Neural progenitor cell (in vitro differentiated cells): ENCODE measurements around the gene SAPCD1. TPM values are rescaled to one million over a fixed set of nuclear protein-coding genes. Genes with fewer than 3 reads are reported as not detected.

Source experiments
- DNase-seq: peaks from one replicate; pipeline ENCODE4 v3.0.0-alpha.2; 2016; ENCODE audit warnings: low spot score
- H2AFZ ChIP-seq: fragments of 200-600 bp; sonication (generic); replicated peaks from 2 replicates; pipeline ENCODE4 v1.6.1; 2016; ENCODE audit warnings: antibody characterized with exemption
- H3F3A ChIP-seq: fragments of 200-600 bp; sonication (generic); 2 replicates; pipeline ENCODE4 v1.6.1; 2016; ENCODE audit warnings: antibody characterized with exemption, low read depth
- H3K27ac ChIP-seq: fragments of 200-600 bp; sonication (generic); 2 replicates; pipeline ENCODE4 v1.5.1; 2016; ENCODE audit warnings: mild to moderate bottlenecking
- H3K27me3 ChIP-seq: fragments of 200-600 bp; sonication (generic); 2 replicates; pipeline ENCODE4 v1.6.1; 2016; ENCODE audit warnings: mild to moderate bottlenecking, moderate library complexity
- H3K36me3 ChIP-seq: fragments of 200-600 bp; sonication (generic); 2 replicates; pipeline ENCODE4 v1.5.1; 2016
- H3K4me1 ChIP-seq: fragments of 200-600 bp; sonication (generic); 2 replicates; pipeline ENCODE4 v1.6.1; 2016; ENCODE audit warnings: mixed run types
- H3K4me2 ChIP-seq: fragments of 200-600 bp; sonication (generic); 2 replicates; pipeline ENCODE4 v1.6.1; 2016
- H3K4me3 ChIP-seq: fragments of 200-600 bp; sonication (generic); 2 replicates; pipeline ENCODE4 v1.5.1; 2016
- H3K79me2 ChIP-seq: fragments of 200-600 bp; sonication (generic); 2 replicates; pipeline ENCODE4 v1.6.1; 2016; ENCODE audit warnings: low read depth
- H3K9ac ChIP-seq: fragments of 200-600 bp; sonication (generic); 2 replicates; pipeline ENCODE4 v1.6.1; 2016
- H3K9me3 ChIP-seq: fragments of 200-600 bp; sonication (generic); 2 replicates; pipeline ENCODE4 v1.5.1; 2016; ENCODE audit warnings: low read depth
- H4K20me1 ChIP-seq: fragments of 200-600 bp; sonication (generic); 2 replicates; pipeline ENCODE4 v1.6.1; 2016; ENCODE audit warnings: low read depth
- H3K27ac Mint-ChIP-seq: 3 replicates; pipeline ENCODE4 v1.8.0; 2021; ENCODE audit warnings: mixed read lengths
- H3K27me3 Mint-ChIP-seq: 2 replicates; pipeline ENCODE4 v1.8.0; 2022; ENCODE audit warnings: low read depth, mild to moderate bottlenecking, inconsistent platforms, moderate library complexity, mixed read lengths; ENCODE audit not compliant: insufficient read depth
- H3K36me3 Mint-ChIP-seq: 3 replicates; pipeline ENCODE4 v1.8.0; 2021; ENCODE audit warnings: mixed read lengths
- H3K4me1 Mint-ChIP-seq: 3 replicates; pipeline ENCODE4 v1.8.0; 2021; ENCODE audit warnings: mixed read lengths
- H3K4me3 Mint-ChIP-seq: 3 replicates; pipeline ENCODE4 v1.8.0; 2021; ENCODE audit warnings: mild to moderate bottlenecking, moderate library complexity, mixed read lengths
- H3K9me3 Mint-ChIP-seq: 3 replicates; pipeline ENCODE4 v1.8.0; 2020; ENCODE audit warnings: mixed read lengths
- EZH2 ChIP-seq: fragments of 200-600 bp; sonication (generic); IDR thresholded peaks from 2 replicates; pipeline ENCODE4 v1.6.1; 2017; ENCODE audit warnings: antibody characterized with exemption, mild to moderate bottlenecking, moderate library complexity
- EZH2phosphoT487 ChIP-seq: fragments of 200-600 bp; sonication (generic); IDR thresholded peaks from 2 replicates; pipeline ENCODE4 v1.6.1; 2017; ENCODE audit warnings: antibody characterized with exemption
- total RNA-seq: library from RNA; depleted of rRNA; stranded (reverse); fragments of >200 nt; gene quantifications from 2 replicates; pipeline ENCODE4 v1.2.3, GENCODE V29; 2015; ENCODE audit warnings: low replicate concordance
- TF ChIP-seq, protein P1 (sequence below): fragments of 200-600 bp; sonication (generic); IDR thresholded peaks from 2 replicates; pipeline ENCODE4 v1.5.1; 2017; ENCODE audit warnings: antibody characterized with exemption, mild to moderate bottlenecking

SAPCD1 gene
- total RNA-seq, 1 donor from 2014 or later, result 11.9 TPM

DNA sequence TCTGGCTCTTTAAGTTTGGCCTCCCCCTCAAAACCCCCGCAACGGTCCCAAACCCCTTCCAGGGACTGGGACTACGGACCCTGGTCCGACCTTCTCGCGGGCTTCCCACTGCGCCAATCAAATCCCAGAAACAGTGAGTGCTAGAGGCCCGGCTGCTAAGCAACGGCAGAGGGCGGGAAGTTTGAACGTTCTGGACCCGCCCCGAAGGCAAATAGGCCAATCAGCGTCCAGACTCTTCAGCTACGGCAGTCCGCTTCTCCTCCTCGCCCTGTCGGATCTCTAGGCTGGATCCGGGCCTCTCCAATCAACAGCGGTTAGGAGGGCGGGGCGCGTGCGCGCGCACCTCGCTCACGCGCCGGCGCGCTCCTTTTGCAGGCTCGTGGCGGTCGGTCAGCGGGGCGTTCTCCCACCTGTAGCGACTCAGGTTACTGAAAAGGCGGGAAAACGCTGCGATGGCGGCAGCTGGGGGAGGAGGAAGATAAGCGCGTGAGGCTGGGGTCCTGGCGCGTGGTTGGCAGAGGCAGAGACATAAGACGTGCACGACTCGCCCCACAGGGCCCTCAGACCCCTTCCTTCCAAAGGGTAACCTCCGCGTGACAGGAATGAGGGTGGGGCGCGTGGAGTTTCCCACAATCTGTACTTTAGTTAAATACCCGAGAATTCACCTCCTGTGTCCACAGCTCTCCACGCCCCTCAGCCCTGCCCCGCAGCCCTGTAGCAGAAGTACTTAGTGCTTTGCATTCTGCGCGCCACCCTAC, 22.6 kb upstream of the SAPCD1 start, which contains the start of gene MSH5:
Gene MSH5 (plus strand): TSS at position 367 of the 758 bp plus-strand sequence. CDS start 462 bp downstream, outside the sequence.
- H4K20me1 ChIP-seq, result peaks cover 3% of the 10 kb centered on the region
- H3K9me3 Mint-ChIP-seq, result no peaks in the 10 kb centered on the region
- no peaks in the 10 kb centered on the region for H3K36me3 ChIP-seq
- peak within 1 kb of the TSS; percentile 100 for H3K27ac Mint-ChIP-seq
- TF ChIP-seq, protein P1, sequence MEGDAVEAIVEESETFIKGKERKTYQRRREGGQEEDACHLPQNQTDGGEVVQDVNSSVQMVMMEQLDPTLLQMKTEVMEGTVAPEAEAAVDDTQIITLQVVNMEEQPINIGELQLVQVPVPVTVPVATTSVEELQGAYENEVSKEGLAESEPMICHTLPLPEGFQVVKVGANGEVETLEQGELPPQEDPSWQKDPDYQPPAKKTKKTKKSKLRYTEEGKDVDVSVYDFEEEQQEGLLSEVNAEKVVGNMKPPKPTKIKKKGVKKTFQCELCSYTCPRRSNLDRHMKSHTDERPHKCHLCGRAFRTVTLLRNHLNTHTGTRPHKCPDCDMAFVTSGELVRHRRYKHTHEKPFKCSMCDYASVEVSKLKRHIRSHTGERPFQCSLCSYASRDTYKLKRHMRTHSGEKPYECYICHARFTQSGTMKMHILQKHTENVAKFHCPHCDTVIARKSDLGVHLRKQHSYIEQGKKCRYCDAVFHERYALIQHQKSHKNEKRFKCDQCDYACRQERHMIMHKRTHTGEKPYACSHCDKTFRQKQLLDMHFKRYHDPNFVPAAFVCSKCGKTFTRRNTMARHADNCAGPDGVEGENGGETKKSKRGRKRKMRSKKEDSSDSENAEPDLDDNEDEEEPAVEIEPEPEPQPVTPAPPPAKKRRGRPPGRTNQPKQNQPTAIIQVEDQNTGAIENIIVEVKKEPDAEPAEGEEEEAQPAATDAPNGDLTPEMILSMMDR, result no peak
- TF ChIP-seq EZH2 (no peak), EZH2phosphoT487 (no peak)
- H3K27me3 ChIP-seq, result no peaks in the 10 kb centered on the region
- H3K79me2 ChIP-seq, result peaks cover 34% of the 10 kb centered on the region
- H3K9me3 ChIP-seq, result no peaks in the 10 kb centered on the region
- H3K4me3 Mint-ChIP-seq, result peak within 1 kb of the TSS; percentile 94
- peak within 1 kb of the TSS; percentile 64 for H3K27ac ChIP-seq
- DNase-seq, result peak; percentile 99
- peaks cover 55% of the 10 kb centered on the region for H3K4me1 ChIP-seq
- peaks cover 62% of the 10 kb centered on the region for H3F3A ChIP-seq
- H3K4me3 ChIP-seq, result peak within 1 kb of the TSS; percentile 48
- peaks cover 8% of the 10 kb centered on the region for H3K27me3 Mint-ChIP-seq
- H3K4me2 ChIP-seq, result peak within 1 kb of the TSS; percentile 99
- H2AFZ ChIP-seq, result peak within 1 kb of the TSS; percentile 5
- peaks cover 72% of the 10 kb centered on the region for H3K4me1 Mint-ChIP-seq
- H3K9ac ChIP-seq, result no peak within 1 kb of the TSS
- peaks cover 20% of the 10 kb centered on the region for H3K36me3 Mint-ChIP-seq

DNA sequence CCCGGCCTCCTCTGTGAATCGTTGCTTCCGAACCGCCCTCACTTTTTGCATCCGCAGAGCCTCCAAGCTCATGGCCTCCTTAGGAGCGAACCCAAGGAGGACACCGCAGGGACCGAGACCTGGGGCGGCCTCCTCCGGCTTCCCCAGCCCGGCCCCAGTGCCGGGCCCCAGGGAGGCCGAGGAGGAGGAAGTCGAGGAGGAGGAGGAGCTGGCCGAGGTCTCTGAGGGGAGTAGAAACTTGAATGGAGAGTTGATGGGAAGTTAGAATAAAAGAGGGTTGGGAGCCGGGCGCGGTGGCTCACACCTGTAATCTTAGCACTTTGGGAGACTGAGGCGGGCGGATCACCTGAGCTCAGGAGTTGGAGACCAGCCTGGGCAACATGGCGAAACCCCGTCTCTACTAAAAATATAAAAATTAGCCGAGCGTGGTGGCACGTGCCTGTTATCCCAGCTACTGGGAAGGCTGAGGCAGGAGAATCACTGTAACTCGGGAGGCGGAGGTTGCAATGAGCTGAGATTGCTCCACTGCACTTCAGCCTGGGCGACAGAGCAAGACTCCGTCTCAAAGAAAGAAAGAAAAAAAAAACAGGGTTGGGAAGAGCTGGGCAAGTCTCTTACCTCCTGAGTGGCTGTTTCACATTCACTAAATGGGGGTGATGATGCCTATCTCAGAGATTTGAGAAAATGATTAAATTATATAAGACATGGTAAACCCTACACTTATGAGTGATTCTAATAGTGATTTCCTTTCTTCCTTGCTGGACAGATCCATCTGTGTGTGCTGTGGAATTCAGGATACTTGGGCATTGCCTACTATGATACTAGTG, 21.8 kb upstream of the SAPCD1 start:
- Histone ChIP-seq H3K27me3 (no peaks in the 10 kb centered on the region), H3K4me2 (peak overlapping the region; percentile 76), H3K36me3 (no peaks in the 10 kb centered on the region), H2AFZ (peak overlapping the region; percentile 5), H3K79me2 (peaks cover 26% of the 10 kb centered on the region), H3F3A (peaks cover 66% of the 10 kb centered on the region), H3K4me3 (peak overlapping the region; percentile 48), H3K27ac (peak overlapping the region; percentile 64), H4K20me1 (no peaks in the 10 kb centered on the region), H3K4me1 (peaks cover 61% of the 10 kb centered on the region), H3K9me3 (no peaks in the 10 kb centered on the region), H3K9ac (no peak overlapping the region)
- Mint-ChIP-seq H3K27ac (peak overlapping the region; percentile 100), H3K4me3 (peak overlapping the region; percentile 94), H3K27me3 (peaks cover 8% of the 10 kb centered on the region), H3K36me3 (peaks cover 26% of the 10 kb centered on the region), H3K4me1 (peaks cover 76% of the 10 kb centered on the region), H3K9me3 (no peaks in the 10 kb centered on the region)
- DNase-seq, result no peak
- no peak for TF ChIP-seq EZH2
- TF ChIP-seq, protein P1, result no peak
- TF ChIP-seq EZH2phosphoT487, result no peak

DNA sequence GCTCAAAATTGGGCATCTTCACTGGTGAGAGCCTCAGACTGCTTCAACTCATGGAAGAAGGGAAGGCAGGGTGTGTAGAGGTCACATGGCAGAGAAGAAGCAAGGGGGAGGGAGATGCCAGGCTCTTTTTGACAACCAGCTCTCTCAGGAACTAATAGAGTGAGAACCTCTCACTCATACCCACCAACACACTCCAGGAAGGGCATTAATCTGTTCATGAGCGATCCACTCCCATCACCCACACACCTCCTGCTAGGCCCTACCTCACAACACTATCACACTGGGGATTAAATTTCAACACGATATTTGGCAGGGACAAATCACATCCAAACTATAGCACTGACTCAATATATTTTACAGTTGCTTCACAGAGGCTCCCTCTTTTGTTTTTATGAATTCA, 20.6 kb upstream of the SAPCD1 start:
- Histone ChIP-seq H3K27ac (no peak overlapping the region), H3K4me1 (peaks cover 58% of the 10 kb centered on the region), H4K20me1 (no peaks in the 10 kb centered on the region), H3K9me3 (no peaks in the 10 kb centered on the region), H3K27me3 (no peaks in the 10 kb centered on the region), H3K36me3 (no peaks in the 10 kb centered on the region), H3F3A (peaks cover 54% of the 10 kb centered on the region), H3K4me3 (no peak overlapping the region), H2AFZ (no peak overlapping the region), H3K4me2 (no peak overlapping the region), H3K79me2 (peaks cover 14% of the 10 kb centered on the region), H3K9ac (no peak overlapping the region)
- H3K4me3 Mint-ChIP-seq, result peak overlapping the region; percentile 94
- H3K36me3 Mint-ChIP-seq, result peaks cover 26% of the 10 kb centered on the region
- DNase-seq, result no peak
- H3K27me3 Mint-ChIP-seq, result peaks cover 11% of the 10 kb centered on the region
- TF ChIP-seq EZH2phosphoT487, result no peak
- no peak overlapping the region for H3K27ac Mint-ChIP-seq
- peaks cover 68% of the 10 kb centered on the region for H3K4me1 Mint-ChIP-seq
- H3K9me3 Mint-ChIP-seq, result no peaks in the 10 kb centered on the region
